Measurements from ENCODE around the gene GSAP.
"Not testable (repeated sequence)": the region's sequence is repeated elsewhere in the genome, so short reads cannot be mapped to it uniquely, and the experiment has no call there.

The GSAP gene

DNA sequence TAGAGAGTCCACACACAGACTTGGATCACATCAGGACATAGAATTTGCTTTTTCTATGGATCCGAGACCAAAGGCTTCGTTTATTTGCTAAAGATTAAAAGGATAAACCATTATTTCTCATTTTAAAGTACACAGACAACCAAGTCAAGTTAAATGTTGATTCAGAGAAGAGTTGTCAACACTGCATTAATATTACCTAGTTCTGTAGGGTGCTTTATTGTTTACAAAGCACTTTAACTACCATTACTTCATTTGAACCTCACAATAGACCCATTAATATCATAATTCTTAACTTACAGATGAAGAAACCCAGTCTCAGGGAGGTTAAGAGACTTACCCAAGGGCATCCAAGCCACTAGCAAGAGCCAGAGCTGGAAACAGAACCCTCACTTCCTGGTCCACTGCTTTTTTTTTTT lies 43.2 kb upstream of the GSAP start:
- H3K27ac ChIP-seq: peak overlapping the region; percentile 60
- no peak for TF ChIP-seq ZFX (IDR thresholded peaks at IDR 0.05; ENCODE audit: borderline replicate concordance)

DNA sequence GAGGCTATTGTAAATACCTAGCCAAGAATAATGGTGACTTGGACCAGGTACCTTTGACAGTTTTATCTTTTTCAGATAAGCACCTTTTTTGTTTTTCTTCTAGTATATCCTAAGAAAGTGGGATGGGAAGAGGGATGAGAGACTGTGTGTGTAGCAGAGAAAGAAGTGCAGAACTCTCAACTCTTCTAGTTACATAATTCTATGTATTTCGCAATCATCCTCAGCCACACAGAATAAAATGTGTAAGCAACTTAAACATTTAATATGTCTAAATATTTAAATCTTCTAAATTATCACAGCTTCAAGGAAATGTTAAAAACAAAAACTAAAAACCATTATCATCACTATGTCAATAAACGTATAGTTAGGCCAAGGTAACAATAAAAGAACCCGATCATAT lies 42.6 kb upstream of the GSAP start:
- peak overlapping the region; percentile 60 for H3K27ac ChIP-seq

DNA sequence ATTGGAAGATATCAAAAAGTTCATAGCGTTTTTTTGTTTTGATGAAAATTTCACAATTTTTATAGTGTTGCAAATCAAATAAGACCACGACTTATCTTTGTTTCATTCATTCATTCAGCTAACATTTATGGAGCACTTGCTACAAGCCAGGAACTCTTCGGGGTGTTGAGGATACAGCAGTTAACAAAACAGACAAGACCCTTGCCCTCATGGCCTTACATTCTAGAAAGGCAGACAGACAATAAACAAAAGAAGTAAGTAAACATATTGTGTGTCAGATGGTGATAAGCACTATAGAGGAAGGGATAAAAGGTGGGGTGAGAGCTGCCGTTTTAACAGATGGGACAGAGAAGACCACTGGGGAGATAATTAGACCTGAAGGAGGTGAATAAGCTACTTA lies 41.6 kb upstream of the GSAP start:
- no peak overlapping the region for H3K27ac ChIP-seq
- TF ChIP-seq, protein P1, sequence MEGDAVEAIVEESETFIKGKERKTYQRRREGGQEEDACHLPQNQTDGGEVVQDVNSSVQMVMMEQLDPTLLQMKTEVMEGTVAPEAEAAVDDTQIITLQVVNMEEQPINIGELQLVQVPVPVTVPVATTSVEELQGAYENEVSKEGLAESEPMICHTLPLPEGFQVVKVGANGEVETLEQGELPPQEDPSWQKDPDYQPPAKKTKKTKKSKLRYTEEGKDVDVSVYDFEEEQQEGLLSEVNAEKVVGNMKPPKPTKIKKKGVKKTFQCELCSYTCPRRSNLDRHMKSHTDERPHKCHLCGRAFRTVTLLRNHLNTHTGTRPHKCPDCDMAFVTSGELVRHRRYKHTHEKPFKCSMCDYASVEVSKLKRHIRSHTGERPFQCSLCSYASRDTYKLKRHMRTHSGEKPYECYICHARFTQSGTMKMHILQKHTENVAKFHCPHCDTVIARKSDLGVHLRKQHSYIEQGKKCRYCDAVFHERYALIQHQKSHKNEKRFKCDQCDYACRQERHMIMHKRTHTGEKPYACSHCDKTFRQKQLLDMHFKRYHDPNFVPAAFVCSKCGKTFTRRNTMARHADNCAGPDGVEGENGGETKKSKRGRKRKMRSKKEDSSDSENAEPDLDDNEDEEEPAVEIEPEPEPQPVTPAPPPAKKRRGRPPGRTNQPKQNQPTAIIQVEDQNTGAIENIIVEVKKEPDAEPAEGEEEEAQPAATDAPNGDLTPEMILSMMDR (IDR thresholded peaks at IDR 0.05): no peak
- TF ChIP-seq ZFX (IDR thresholded peaks at IDR 0.05; ENCODE audit: borderline replicate concordance): no peak

More for the DNA sequence above, 42.6 kb upstream of the GSAP start:
- TF ChIP-seq, protein P1 (IDR thresholded peaks at IDR 0.05): no peak
- TF ChIP-seq ZFX (IDR thresholded peaks at IDR 0.05; ENCODE audit: borderline replicate concordance): no peak

DNA sequence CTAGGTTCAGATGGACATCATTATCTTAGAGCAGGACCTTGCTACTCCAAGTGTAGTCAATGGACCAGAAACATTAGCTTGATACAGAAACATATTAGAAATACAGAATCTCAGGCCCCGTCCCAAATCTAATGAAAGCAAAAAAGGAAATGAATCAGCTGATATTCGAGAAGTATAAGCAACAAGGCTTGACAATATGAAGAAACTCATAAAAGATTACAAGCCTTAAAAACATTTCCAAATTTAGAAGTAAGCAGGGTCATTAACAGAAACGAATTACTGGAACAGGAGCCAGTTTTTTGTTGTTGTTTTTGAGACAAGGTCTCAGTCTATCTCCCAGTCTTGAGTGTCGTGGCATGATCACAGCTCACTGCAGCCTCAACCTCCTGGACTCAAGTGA lies 40.5 kb upstream of the GSAP start:
- no peak for TF ChIP-seq ZFX (IDR thresholded peaks at IDR 0.05; ENCODE audit: borderline replicate concordance)
- TF ChIP-seq, protein P1 (IDR thresholded peaks at IDR 0.05): no peak
- H3K27ac ChIP-seq: no peak overlapping the region

DNA sequence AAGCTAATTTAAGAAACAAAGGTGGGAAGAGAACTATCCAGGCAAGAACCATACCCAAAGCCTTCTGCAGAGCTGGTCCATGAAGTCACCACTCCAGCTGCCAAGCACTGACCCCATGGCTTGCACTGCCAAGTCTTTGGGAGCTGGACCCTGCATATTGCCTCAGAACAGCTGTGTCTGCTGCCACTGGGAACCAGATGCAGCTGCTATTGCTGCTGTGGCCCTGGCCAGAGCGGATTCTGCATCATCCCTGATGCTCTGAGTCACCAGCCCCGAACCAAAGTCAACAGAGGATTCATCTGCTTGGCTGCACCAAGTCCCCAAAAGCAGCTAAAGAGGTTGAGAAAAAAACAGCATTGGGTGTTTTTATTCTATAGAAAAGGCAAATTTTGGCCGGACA lies 39.2 kb upstream of the GSAP start:
- peak overlapping the region; percentile 53 for H3K27ac ChIP-seq
- TF ChIP-seq, protein P1 (IDR thresholded peaks at IDR 0.05): no peak
- TF ChIP-seq ZFX (IDR thresholded peaks at IDR 0.05; ENCODE audit: borderline replicate concordance): no peak

DNA sequence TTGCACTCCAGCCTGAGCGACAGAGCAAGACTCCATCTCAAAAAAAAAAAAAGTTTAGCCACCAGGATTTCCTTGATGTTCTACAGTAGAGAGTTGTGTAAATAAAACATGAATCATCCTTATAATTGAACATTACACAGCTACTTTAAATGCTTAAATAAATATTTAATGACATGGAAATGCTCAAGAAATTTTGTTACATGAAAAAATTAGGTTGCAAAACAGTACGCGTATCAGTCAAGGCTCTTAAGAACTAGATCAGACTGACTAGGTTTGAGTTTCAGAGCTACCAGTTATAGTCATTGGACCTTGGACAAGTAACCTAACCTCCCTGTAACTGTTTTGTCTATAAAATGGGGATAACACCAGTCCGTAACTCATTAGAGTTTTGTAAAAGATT lies 38.7 kb upstream of the GSAP start:
- TF ChIP-seq ZFX (IDR thresholded peaks at IDR 0.05; ENCODE audit: borderline replicate concordance): no peak
- TF ChIP-seq, protein P1 (IDR thresholded peaks at IDR 0.05): no peak
- peak overlapping the region; percentile 53 for H3K27ac ChIP-seq

DNA sequence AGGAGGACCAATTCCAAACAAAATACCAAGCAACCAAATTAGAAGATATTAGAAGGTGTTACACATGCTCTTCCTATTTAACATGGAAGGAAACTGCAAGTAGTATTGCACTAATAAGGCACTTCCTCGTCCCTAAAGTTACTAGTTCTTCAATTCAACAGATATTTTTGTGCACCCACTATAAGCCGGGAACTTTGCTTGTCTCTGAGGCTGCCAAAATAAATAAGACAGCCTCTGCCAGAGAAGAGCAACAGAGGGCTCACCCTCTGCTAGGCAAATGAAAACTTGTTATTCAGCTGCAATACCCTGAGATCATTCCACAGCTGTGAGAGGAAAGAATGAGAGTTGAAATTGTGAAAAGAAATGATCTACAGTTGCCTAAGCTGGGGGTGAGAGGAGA lies 37.4 kb upstream of the GSAP start:
- no peak for TF ChIP-seq ZFX (IDR thresholded peaks at IDR 0.05; ENCODE audit: borderline replicate concordance)
- TF ChIP-seq, protein P1 (IDR thresholded peaks at IDR 0.05): no peak
- peak overlapping the region; percentile 53 for H3K27ac ChIP-seq

DNA sequence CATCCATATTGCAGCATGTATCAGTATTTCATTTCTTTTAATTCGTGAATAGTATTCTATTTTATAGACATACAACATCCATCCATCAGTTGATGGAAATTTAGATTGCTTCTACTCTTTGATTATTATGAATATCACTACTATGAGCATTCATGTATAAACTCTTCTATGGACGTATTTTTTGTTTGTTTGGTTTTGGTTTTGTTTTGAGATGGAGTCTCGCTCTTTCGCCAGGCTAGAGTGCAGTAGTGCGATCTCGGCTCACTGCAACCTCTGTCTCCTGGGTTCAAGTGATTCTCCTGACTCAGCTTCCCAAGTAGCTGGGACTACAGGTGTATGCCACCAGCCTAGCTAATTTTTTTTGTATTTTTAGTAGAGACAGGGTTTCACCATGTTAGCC lies 35.8 kb upstream of the GSAP start:
- H3K27ac ChIP-seq: not testable (repeated sequence)
